Tracheal epithelial cell (primary cell): ENCODE results near the gene PVALEF. TPM values are rescaled to one million over a fixed set of nuclear protein-coding genes. Genes with fewer than 3 reads are reported as not detected.

Source experiments
- total RNA-seq: library from RNA; depleted of rRNA; stranded (reverse); fragments of >200 nt; gene quantifications from 2 replicates; pipeline ENCODE4 v1.2.1, GENCODE V29; 2014

The PVALEF gene
- not detected in 2 replicates for total RNA-seq

DNA sequence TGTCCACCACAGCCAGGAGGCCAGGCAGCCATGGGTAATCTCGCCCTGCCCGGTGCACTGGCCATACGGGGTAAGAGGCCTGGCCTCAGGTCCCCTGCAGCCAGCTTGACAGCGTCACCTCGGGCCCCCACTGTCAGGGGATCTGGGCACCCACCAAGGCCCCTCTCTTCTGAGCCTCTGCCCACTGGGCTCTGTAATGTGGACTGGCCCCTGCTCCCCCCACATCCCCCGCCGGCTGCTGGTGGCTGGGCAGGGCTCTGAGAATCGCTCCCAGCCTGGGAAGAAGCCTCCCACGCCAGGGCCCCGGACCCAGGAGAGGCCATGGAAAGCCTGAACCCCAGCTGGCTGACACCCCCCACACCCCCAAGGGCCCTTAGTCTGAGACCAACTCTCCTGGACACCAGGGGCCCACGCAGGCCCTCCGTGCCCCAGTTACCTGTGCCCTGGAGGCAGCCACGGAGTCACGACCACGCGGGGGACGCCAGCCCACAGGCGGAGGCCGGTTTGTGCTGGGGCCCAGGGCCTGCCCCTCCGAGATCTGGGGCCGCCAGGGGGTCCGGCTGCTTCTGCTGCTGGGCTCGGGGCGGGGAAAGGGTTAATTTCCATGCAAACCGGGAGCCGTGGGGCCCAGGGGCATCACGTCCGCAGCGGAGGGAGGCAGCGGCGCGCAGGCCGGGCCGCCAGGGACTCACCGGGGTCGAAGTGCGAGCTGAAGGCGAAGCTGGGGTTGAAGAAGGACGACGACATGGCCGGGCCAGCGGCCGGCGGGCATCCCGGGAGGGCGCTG is at the start of gene PVALEF:
Gene PVALEF (plus strand): TSS at position 262 of the 787 bp plus-strand sequence. CDS start 15,720 bp downstream, outside the sequence.

DNA sequence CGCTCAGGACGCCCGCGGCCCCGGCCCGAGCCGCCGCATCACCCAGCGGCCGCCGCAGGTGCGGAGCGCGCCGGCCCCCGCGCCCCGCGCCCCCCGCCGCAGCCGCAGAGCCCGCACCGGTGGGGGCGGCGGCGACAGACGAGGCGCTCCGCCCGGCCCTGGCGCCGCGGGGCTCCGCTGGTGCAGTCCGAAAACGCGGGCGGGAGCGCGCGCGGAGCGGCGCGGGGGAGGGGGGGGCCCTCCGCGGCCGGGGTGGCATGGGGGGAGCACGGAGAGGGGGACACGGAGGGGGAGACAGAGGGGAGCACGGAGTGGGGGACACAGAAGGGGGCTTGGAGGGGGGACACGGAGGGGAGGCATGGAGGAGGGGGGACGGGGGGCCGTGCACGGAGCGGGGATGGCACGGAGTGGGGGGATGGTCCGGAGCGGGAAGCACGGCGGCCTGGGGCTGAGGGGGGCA is 756 bp downstream of the PVALEF start, which contains the start of gene AATK:
Gene AATK (minus strand): TSS at position 189 of the 460 bp plus-strand sequence. CDS start 229 bp downstream, outside the sequence.

DNA sequence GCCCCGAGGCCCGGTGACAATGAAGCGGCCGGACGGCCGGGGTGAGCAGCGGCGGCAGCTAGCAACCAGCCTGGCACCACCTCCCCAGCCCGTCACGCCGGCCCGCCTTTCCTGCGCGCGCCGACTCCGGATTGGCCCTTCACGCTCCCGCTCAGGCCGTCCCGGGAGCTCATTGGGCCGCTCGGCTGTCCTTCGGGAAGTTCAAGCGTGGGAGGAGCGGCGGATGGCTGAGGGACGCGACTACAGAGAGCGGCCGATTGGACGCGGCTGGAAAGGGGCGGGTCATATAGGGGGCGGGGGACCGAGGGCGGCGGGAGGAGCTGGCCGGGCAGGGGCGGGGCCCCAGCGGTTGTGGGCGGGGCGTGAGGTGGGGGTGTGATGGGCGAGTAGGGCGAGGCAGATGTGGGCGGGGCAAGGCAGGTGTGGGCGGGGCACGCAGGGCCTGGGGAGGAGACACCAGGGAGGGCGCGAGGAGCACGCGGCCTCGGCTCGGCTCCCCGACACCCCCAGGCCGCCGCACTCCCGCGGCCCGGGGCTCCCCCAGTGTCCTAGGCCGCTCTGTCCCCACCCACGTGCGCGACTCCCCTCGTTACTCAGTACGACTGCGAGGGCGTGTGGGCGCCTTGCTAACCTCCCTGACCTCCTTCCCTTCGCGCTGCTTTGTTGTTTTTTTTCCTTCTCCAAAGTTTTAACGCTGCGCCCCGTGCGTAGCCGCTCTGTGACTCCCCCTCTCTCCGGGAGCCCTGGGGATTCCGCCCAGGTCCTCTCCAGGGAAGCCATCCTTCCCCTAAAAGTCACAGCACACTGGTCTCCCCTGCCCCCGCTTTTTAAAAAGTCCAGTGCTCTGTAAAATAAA is 57.8 kb downstream of the PVALEF start, which contains the start of gene CEP131:
Gene CEP131 (minus strand): TSS at position 60 of the 856 bp plus-strand sequence. CDS start 2,909 bp downstream, outside the sequence.

Other genes with a start within 250 kb of the PVALEF start
- 4.0 and 10.1 TPM in 2 replicates for gene CHMP6, start 173.7 kb upstream of the PVALEF start, total RNA-seq
- gene BAIAP2, start 130.4 kb upstream of the PVALEF start, total RNA-seq = 69.4 and 80.8 TPM in 2 replicates
- 0.48 and 1.1 TPM in 2 replicates for gene AATK, start 714 bp downstream of the PVALEF start, total RNA-seq
- 8.9 and 11.5 TPM in 2 replicates for gene CEP131, start 57.5 kb downstream of the PVALEF start, total RNA-seq
- 6.7 and 11.9 TPM in 2 replicates for gene TEPSIN, start 73.5 kb downstream of the PVALEF start, total RNA-seq
- 33.3 and 43.1 TPM in 2 replicates for gene NDUFAF8, start 73.8 kb downstream of the PVALEF start, total RNA-seq
- gene SLC38A10, start 129.8 kb downstream of the PVALEF start, total RNA-seq = 54.1 and 64.8 TPM in 2 replicates
- 1.5 and 1.7 TPM in 2 replicates for gene BAHCC1, start 229.9 kb downstream of the PVALEF start, total RNA-seq